NT2/D1 (cell line): ENCODE results near the gene MGAM2.

Experiments used
- DNase-seq: peaks from one replicate; pipeline ENCODE4 v3.0.0-alpha.2; 2011; ENCODE audit warnings: low read depth, low spot score
- H3K27me3 ChIP-seq: 2 replicates; pipeline ENCODE4 v1.6.0; 2011; ENCODE audit warnings: mild to moderate bottlenecking; ENCODE audit not compliant: insufficient read length, insufficient read depth
- H3K36me3 ChIP-seq: 2 replicates; pipeline ENCODE4 v1.6.1; 2011; ENCODE audit warnings: mild to moderate bottlenecking, low read length, mixed read lengths; ENCODE audit not compliant: insufficient read depth, insufficient read length
- H3K4me1 ChIP-seq: 2 replicates; pipeline ENCODE4 v1.5.1; 2011; ENCODE audit not compliant: insufficient read depth, insufficient read length
- H3K4me3 ChIP-seq: 2 replicates; pipeline ENCODE4 v1.5.1; 2011; ENCODE audit warnings: low read depth; ENCODE audit not compliant: insufficient read length
- H3K9ac ChIP-seq: 2 replicates; pipeline ENCODE4 v1.6.0; 2011; ENCODE audit warnings: low read depth; ENCODE audit not compliant: insufficient read length
- H3K9me3 ChIP-seq: 2 replicates; pipeline ENCODE4 v1.5.1; 2011; ENCODE audit warnings: mild to moderate bottlenecking, low read length; ENCODE audit not compliant: insufficient read depth
- SUZ12 ChIP-seq: IDR thresholded peaks from 2 replicates; pipeline ENCODE4 v1.6.1; 2011; ENCODE audit not compliant: insufficient read length, insufficient read depth; ENCODE audit errors: extremely low read depth
- YY1 ChIP-seq: IDR thresholded peaks from 2 replicates; pipeline ENCODE4 v1.6.1; 2011; ENCODE audit not compliant: insufficient read length, insufficient read depth
- ZNF274 ChIP-seq: IDR thresholded peaks from 2 replicates; pipeline ENCODE4 v1.6.1; 2011; ENCODE audit warnings: mild to moderate bottlenecking, low read depth, low read length

The MGAM2 gene

DNA sequence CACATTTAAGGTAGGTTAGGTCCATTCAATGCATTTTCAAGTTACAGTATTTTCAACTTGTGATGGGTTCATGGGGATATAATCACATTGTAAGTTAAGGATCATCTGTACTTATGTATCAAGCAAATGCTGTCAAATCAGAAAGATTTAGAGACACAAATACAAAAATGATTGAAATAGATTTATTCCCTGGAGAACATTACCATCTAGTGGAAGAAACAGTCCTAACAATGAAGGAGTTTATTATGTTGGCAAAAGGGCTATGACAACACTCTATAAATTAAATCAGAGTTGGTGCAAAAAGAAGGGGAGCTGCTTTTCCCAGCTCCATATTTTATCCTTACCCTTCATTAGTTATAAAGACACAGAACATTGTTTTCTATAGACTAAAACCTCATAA is 77.3 kb downstream of the MGAM2 start:
- Histone ChIP-seq H3K36me3 (no peaks in the 10 kb centered on the region), H3K9me3 (no peaks in the 10 kb centered on the region), H3K4me1 (no peaks in the 10 kb centered on the region), H3K27me3 (no peaks in the 10 kb centered on the region), H3K9ac (no peak overlapping the region), H3K4me3 (no peak overlapping the region)
- DNase-seq = no peak
- no peak for TF ChIP-seq SUZ12
- TF ChIP-seq ZNF274 = no peak
- TF ChIP-seq YY1 = no peak

DNA sequence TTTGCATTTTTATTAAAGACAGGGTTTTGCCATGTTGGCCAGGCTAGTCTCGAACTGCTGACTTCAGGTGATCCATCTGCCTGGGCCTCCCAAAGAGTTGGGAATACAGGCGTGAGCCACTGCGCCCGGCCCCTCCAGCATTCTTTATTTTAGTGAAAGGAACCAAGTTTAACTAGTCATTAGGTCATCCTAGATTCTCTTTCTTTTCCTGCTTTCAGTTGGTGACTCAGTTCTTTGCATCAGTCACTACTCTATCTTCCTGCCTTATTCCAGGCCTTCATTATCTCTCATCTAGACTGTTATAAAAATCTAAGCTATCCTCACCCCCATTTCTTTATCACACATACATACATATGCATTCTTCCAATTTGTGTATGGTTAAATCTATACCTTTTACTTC is 82.7 kb downstream of the MGAM2 start:
- TF ChIP-seq ZNF274 (no peak), YY1 (no peak), SUZ12 (no peak)
- no peak overlapping the region for H3K9ac ChIP-seq
- H3K36me3 ChIP-seq = no peaks in the 10 kb centered on the region
- DNase-seq = no peak
- H3K27me3 ChIP-seq = no peaks in the 10 kb centered on the region
- H3K9me3 ChIP-seq = no peaks in the 10 kb centered on the region
- no peaks in the 10 kb centered on the region for H3K4me1 ChIP-seq
- no peak overlapping the region for H3K4me3 ChIP-seq

DNA sequence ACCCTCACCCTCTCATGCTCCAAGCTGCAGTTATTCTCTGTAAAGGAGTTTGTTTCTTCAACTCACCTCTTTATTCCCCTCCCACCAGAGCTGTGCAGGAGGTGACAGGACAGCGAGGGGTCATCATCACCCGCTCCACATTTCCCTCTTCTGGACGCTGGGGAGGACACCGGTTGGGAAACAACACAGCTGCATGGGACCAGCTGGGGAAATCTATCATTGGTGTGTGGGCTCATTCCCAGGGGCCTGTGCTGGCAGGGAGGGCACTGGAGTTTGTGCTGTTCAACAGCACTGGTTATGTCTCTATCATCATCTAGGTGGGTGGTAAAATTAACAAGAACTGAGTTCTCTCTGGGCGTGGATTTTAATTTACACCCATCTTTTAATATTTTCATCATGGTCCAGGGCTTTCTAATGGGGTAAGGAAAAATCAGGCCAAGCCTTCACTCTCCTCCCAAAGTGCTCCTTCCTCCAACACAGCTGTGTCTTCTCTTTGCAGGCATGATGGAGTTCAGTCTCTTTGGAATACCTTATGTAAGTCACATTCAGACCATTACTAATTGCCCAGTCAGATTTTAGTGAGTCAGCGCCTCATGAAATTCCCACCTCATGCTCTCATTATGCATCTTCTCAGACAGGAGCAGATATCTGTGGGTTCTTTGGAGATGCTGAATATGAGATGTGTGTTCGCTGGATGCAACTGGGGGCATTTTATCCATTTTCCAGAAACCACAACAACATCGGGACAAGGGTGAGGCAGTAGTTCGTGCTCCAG is 84.7 kb downstream of the MGAM2 start:
- H3K9me3 ChIP-seq = no peaks in the 10 kb centered on the region

DNA sequence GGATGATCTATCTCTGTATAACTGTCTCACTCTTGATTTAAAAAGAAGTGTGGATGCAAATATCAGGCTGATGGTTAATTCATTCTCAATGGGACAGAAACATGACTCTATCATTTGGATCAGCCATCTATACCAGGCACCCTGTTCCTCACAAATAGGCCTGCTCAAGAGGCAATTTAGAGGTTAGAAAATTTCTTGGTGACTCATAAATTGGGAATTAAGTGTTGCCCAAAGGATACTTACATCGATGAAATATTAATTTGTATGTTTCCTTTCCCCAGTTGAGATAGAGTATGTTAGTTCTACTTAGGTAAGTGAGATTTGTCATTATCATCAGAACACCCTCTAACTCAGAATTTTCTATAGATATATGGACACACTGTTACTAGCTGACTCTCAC is 88.7 kb downstream of the MGAM2 start:
- Histone ChIP-seq H3K36me3 (no peaks in the 10 kb centered on the region), H3K4me1 (no peaks in the 10 kb centered on the region), H3K4me3 (no peak overlapping the region), H3K27me3 (no peaks in the 10 kb centered on the region), H3K9ac (no peak overlapping the region), H3K9me3 (no peaks in the 10 kb centered on the region)
- DNase-seq = no peak
- TF ChIP-seq ZNF274 (no peak), SUZ12 (no peak), YY1 (no peak)

More for the DNA sequence above, 84.7 kb downstream of the MGAM2 start:
- H3K27me3 ChIP-seq = no peaks in the 10 kb centered on the region
- DNase-seq = no peak
- no peak overlapping the region for H3K4me3 ChIP-seq
- H3K9ac ChIP-seq = no peak overlapping the region
- TF ChIP-seq ZNF274 (no peak), SUZ12 (no peak), YY1 (no peak)
- H3K4me1 ChIP-seq = no peaks in the 10 kb centered on the region
- H3K36me3 ChIP-seq = no peaks in the 10 kb centered on the region

DNA sequence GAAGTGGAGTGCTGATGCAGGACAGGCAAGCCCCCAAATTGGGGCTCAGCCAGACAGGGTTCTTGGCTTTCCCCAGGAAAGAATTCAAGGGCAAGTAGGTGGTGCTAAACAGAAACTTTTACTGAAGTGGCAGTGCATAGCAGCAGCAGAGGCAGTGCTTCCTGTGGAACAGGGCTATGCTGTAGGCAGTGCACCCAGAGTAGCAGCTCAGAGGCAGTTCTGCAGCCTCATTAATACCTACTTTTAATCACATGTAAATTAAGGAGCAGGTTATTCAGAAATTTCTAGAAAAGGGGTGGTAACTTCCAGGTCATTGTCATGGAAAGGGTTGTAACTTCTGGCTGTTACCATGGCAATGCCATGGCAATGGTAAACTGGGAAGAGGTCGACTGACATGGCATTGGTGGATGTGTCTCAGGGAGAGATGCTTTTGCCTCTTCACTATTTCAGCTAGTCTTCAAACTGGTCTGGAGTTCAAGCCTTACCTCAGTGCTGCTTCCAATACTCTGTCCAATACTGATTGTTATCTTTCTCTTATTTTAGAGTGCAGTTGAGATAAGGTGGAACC is 117.1 kb downstream of the MGAM2 start:
- Histone ChIP-seq H3K4me3 (no peak overlapping the region), H3K27me3 (no peaks in the 10 kb centered on the region), H3K4me1 (no peaks in the 10 kb centered on the region), H3K9ac (no peak overlapping the region), H3K9me3 (peaks cover 5% of the 10 kb centered on the region; the same call in 1 of the 2 replicates), H3K36me3 (no peaks in the 10 kb centered on the region)
- TF ChIP-seq ZNF274 = no peak
- no peak for TF ChIP-seq SUZ12
- TF ChIP-seq YY1 = no peak
- DNase-seq = peak; percentile 25

DNA sequence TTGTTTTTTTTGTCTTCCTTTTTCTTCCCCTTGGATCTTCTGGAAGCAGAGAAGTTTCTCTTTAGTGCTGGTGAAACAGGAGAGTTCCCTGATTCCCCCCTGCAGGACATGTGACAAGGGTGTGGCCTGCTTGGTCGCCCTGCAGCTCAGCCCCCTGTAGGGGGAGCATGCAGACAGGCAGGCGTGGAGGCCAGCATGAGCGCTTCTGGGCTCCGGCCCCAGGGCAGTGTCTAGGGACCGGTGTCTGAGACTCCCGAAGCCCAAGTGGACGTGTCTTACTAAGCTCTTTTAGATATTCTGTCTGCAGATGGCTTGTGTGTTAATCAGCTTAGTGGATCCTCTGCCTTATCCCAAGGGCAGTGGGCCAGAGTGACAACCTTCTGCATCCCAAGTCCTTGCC is 120.2 kb downstream of the MGAM2 start:
- no peak for TF ChIP-seq YY1
- TF ChIP-seq ZNF274 = no peak
- no peak for TF ChIP-seq SUZ12
- no peaks in the 10 kb centered on the region for H3K4me1 ChIP-seq
- DNase-seq = peak; percentile 28

DNA sequence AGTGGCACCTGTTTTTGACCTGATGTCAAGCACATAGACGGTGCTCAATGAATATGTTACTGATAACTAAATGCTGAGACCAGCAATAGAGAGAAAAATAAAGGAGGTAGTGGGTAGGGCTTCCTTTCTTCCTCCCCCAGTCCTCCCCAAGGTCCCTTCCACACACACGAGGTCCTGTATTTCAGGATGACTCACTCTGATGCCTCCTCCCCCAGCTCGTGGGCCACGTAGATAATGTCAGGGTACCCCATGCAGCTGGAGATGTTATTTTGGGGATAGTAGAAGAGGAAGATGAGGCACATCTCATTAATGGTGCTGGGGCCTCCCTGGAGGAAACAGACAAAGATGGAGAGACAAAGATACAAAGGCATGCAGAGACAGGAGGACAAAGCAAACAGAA is 129.0 kb downstream of the MGAM2 start:
- H3K4me3 ChIP-seq = no peak overlapping the region
- H3K9ac ChIP-seq = no peak overlapping the region
- no peak for DNase-seq
- no peaks in the 10 kb centered on the region for H3K36me3 ChIP-seq
- H3K9me3 ChIP-seq = no peaks in the 10 kb centered on the region
- no peaks in the 10 kb centered on the region for H3K4me1 ChIP-seq
- no peaks in the 10 kb centered on the region for H3K27me3 ChIP-seq
- TF ChIP-seq SUZ12 (no peak), YY1 (no peak), ZNF274 (no peak)

More for the DNA sequence above, 120.2 kb downstream of the MGAM2 start:
- no peak overlapping the region for H3K4me3 ChIP-seq
- H3K27me3 ChIP-seq = no peaks in the 10 kb centered on the region
- H3K9me3 ChIP-seq = peaks cover 5% of the 10 kb centered on the region; the same call in 1 of the 2 replicates
- H3K36me3 ChIP-seq = no peaks in the 10 kb centered on the region
- no peak overlapping the region for H3K9ac ChIP-seq
